ENCODE measurements around the gene NEUROD6.

The NEUROD6 gene

DNA sequence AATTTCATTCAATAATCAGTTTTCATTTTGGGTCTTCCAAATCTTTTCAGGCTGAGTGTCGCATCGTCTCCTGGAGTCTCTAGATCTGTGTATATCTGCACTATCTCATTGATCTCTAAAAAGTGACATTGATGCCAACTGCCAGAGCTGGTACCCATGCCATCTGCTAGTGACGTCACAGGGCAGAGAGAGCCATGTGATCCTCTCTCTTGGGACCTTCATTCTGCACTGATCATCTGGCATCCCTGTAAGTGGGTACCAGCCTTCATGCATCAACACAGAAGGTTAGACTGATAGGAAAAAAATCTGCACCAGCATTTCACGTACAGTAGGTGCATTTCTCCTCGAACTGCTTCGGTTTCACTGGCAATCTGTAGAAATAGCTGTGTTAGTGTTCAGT is at the start of gene NEUROD6:
Gene NEUROD6 (minus strand): TSS at position 124 of the 400 bp plus-strand sequence. CDS start 1,458 bp downstream, outside the sequence.
- POLR2A ChIA-PET (ENCODE audit: low non-redundant PET), result no interaction called here
- H3K27ac ChIP-seq, result no peak within 1 kb of the TSS
- no peak for DNase-seq (ENCODE audit: low spot score)
- CTCF ChIA-PET, result interaction anchor here (0.7 kb wide), 1 partner anchor 138 kb away, joined by 3 read pairs; no protein-coding TSS in a partner anchor
- TF ChIP-seq CTCF (conservative IDR thresholded peaks at IDR 0.05; ENCODE audit: low read depth), result no peak

- POLR2A ChIA-PET (ENCODE audit: low non-redundant PET), result no interaction called here
- CTCF ChIA-PET, result no interaction called here
- H3K27ac ChIP-seq, result no peak overlapping the region
- DNase-seq (ENCODE audit: low spot score), result no peak
- no peak for TF ChIP-seq CTCF (conservative IDR thresholded peaks at IDR 0.05; ENCODE audit: low read depth)
Measured at GRCh38 chr7:31384466-31384865, 43.9 kb upstream of the NEUROD6 start.

- H3K27ac ChIP-seq, result no peak overlapping the region
- TF ChIP-seq CTCF (conservative IDR thresholded peaks at IDR 0.05; ENCODE audit: low read depth), result no peak
- no peak for DNase-seq (ENCODE audit: low spot score)
- CTCF ChIA-PET, result interaction anchor here (0.9 kb wide), 1 partner anchor 9 kb away, joined by 3 read pairs; no protein-coding TSS in a partner anchor
- POLR2A ChIA-PET (ENCODE audit: low non-redundant PET), result no interaction called here
Measured at GRCh38 chr7:31382722-31383121, 42.2 kb upstream of the NEUROD6 start.

DNA sequence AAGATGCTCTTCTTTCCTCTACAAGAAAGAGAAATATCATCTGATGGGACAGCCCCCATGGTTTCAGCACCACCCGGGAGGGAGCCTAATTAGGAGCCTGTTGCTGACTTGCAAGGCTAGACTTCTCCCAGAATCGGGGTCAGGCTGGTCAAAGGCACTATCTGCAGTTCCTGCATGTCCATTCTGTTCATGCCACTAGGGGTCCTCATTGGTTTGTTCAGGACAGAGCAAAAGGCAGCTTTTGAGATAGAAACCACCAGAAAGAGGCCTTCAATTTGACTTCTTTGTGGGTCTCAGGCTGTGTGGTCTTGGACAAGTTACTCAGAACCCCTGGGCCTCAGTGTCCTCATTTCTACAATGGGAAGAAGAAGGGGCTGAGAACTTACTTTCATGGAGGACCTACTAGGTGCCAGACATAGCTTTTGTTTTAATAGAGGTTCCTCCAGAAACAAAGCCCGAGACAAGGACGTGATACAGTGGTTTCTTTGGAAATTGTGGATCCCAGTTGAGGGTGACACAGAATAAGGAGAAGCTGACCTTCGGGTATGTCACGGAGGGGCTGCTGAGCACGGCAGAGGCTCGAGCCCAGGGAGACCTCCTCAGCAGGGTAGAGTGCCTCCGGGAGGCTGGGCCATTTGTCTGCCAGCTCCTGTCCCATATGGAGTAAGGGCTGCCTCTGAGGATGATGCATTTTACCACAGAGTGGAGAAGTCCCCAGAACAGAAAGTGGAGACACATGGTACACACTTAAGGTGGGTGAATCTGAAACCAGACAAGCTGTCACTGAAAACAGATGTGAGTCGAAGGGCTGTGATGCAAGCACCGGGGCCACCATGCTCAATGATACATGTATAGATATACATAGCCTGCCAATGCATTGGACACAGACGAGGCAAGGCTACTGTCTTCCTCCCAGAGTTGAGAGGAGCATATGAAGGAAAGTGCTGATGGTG is 33.1 kb upstream of the NEUROD6 start:
- H3K27ac ChIP-seq, result no peak overlapping the region
- CTCF ChIA-PET, result interaction anchor here (0.5 to 1.9 kb wide), 13 partner anchors 9 to 1176 kb away, joined by 3 to 11 read pairs (median 4); no protein-coding TSS in a partner anchor
- TF ChIP-seq CTCF (conservative IDR thresholded peaks at IDR 0.05; ENCODE audit: low read depth), result peak; percentile 52
- peak; percentile 61 for DNase-seq (ENCODE audit: low spot score)
- POLR2A ChIA-PET (ENCODE audit: low non-redundant PET), result no interaction called here

DNA sequence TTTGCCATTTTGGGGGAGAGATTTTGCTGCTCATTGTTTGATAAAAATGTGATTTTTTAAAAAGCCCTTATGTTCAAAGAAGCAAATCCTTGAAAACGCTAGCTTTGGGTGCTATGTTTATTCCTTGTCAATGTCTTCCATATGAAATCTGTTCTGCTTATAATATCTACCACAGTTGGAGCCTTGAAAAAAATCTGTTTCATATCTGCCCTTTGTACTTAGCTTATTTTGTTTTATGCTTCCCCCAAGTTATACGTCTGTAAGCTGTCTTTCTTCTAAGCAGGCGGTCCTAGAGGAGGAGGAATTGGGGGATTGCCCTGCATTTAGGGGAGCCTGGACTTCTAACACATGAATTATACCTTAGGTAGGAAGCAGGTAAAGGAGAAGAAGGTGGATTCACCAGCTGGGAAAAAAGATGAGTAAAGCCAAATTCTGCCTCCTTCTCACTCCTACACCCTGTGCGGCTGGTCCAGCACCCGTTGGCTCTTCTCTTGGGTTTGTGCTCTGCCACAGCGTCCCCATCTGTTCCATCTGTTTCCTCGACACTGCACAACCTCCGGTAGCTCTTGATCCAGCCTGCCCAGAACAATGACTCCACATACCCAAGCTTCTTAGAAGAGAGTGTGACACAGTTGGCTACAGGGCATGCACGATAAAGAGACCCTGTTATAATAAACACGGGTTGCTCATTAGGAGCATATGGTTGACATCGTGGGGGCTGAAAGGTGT is 31.9 kb upstream of the NEUROD6 start:
- no peak for DNase-seq (ENCODE audit: low spot score)
- no peak for TF ChIP-seq CTCF (conservative IDR thresholded peaks at IDR 0.05; ENCODE audit: low read depth)
- H3K27ac ChIP-seq, result no peak overlapping the region
- ChIA-PET CTCF (interaction anchor here (0.7 to 1.9 kb wide), 5 partner anchors 9 to 268 kb away, joined by 3 to 11 read pairs (median 4); no protein-coding TSS in a partner anchor), POLR2A (ENCODE audit: low non-redundant PET) (no interaction called here)

GRCh38 chr7:31371621-31372020 is 31.1 kb upstream of the NEUROD6 start:
- TF ChIP-seq CTCF (conservative IDR thresholded peaks at IDR 0.05; ENCODE audit: low read depth), result no peak
- DNase-seq (ENCODE audit: low spot score), result no peak
- POLR2A ChIA-PET (ENCODE audit: low non-redundant PET), result no interaction called here
- no peak overlapping the region for H3K27ac ChIP-seq
- CTCF ChIA-PET, result no interaction called here
